Tibial nerve (tissue), 3 donors: ENCODE results near the gene BNC1.

Source experiments
- POLR2A ChIP-seq, 2 donors: fragments of 450-650 bp; IDR thresholded peaks; one replicate each; pipeline ENCODE4 v1.6.1; 2017; ENCODE audit warnings: antibody characterized with exemption in 2 of 2, mild to moderate bottlenecking in 2 of 2, moderate library complexity in 2 of 2
- TF ChIP-seq, protein P1 (sequence below), 5 experiments: fragments of 200-600 bp in 3 of 5; fragments of 450-650 bp in 2 of 5; sonication (generic) in 3 of 5; IDR thresholded peaks; one replicate each; pipeline ENCODE4 v1.5.1; 2016 to 2019; ENCODE audit warnings: antibody characterized with exemption in 5 of 5, mild to moderate bottlenecking in 3 of 5, moderate library complexity in 2 of 5

DNA sequence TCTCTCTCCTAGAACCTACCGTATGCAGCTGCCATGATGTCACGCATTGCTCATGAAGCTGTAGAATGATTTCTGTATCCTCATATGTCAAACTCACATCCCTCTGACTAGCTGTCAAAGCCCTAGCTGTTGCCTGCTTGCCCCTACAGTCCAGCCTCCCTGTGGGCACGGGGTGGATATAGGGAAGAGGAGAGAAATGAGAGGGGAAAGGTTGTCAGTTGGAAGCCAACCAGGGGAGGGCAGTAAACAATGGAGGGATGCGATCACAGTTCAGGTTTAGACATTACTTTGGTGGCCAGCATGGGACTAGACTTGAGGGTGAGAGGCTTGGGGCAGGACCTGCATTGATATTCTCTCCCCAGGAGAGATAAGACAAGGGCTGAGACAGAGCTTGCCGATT, 75.1 kb downstream of the BNC1 start:
- TF ChIP-seq, protein P1, sequence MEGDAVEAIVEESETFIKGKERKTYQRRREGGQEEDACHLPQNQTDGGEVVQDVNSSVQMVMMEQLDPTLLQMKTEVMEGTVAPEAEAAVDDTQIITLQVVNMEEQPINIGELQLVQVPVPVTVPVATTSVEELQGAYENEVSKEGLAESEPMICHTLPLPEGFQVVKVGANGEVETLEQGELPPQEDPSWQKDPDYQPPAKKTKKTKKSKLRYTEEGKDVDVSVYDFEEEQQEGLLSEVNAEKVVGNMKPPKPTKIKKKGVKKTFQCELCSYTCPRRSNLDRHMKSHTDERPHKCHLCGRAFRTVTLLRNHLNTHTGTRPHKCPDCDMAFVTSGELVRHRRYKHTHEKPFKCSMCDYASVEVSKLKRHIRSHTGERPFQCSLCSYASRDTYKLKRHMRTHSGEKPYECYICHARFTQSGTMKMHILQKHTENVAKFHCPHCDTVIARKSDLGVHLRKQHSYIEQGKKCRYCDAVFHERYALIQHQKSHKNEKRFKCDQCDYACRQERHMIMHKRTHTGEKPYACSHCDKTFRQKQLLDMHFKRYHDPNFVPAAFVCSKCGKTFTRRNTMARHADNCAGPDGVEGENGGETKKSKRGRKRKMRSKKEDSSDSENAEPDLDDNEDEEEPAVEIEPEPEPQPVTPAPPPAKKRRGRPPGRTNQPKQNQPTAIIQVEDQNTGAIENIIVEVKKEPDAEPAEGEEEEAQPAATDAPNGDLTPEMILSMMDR (IDR thresholded peaks at IDR 0.05), result no peak
- TF ChIP-seq POLR2A (IDR thresholded peaks at IDR 0.05), result no peak
